HepG2 (cell line): ENCODE measurements around the gene SLC38A3. TPM values are rescaled to one million over a fixed set of nuclear protein-coding genes. Genes with fewer than 3 reads are reported as not detected.

Source experiments
- DZIP1 ChIP-seq: sonication (generic); formaldehyde crosslinking; IDR thresholded peaks from 2 replicates; pipeline ENCODE4 v1.5.0; 2020; ENCODE audit warnings: mild to moderate bottlenecking, missing genetic modification reagents
- GZF1 ChIP-seq: sonication (generic); formaldehyde crosslinking; IDR thresholded peaks from 2 replicates; pipeline ENCODE4 v1.5.1; 2020; ENCODE audit warnings: mild to moderate bottlenecking, missing genetic modification reagents
- HNRNPL ChIP-seq: fragments of 200-400 bp; formaldehyde crosslinking; IDR thresholded peaks from 2 replicates; pipeline ENCODE4 v1.6.1; 2017; ENCODE audit warnings: mild to moderate bottlenecking, low read depth, low read length
- NR2F6 ChIP-seq, 2 experiments: IDR thresholded peaks; 2 replicates each; pipeline ENCODE4 v1.6.1; 2016; ENCODE audit warnings: antibody characterized with exemption in 1 of 2, mild to moderate bottlenecking in 1 of 2
- PATZ1 ChIP-seq: sonication (generic); formaldehyde crosslinking; IDR thresholded peaks from 2 replicates; pipeline ENCODE4 v1.4.0; 2020; ENCODE audit warnings: missing genetic modification reagents
- PAXIP1 ChIP-seq: sonication (generic); formaldehyde crosslinking; conservative IDR thresholded peaks from 2 replicates; pipeline ENCODE4 v1.4.0; 2020; ENCODE audit warnings: mild to moderate bottlenecking, missing genetic modification reagents, moderate library complexity
- POLR2AphosphoS5 ChIP-seq: IDR thresholded peaks from 2 replicates; pipeline ENCODE4 v1.6.1; 2012; ENCODE audit warnings: low read depth, low read length
- RARA ChIP-seq: IDR thresholded peaks from 2 replicates; pipeline ENCODE4 v1.6.1; 2016; ENCODE audit warnings: missing genetic modification reagents, missing compliant biosample characterization
- RXRA ChIP-seq: sonication (generic); formaldehyde crosslinking; IDR thresholded peaks from 2 replicates; pipeline ENCODE4 v1.5.1; 2020; ENCODE audit warnings: missing genetic modification reagents
- SIX4 ChIP-seq: sonication (generic); formaldehyde crosslinking; IDR thresholded peaks from 2 replicates; pipeline ENCODE4 v1.4.0; 2020; ENCODE audit warnings: missing genetic modification reagents
- ZBTB20 ChIP-seq: sonication (generic); formaldehyde crosslinking; IDR thresholded peaks from 2 replicates; pipeline ENCODE4 v1.8.1; 2023; ENCODE audit warnings: missing genetic modification reagents, low read depth, mild to moderate bottlenecking, borderline replicate concordance
- ZMYM2 ChIP-seq: sonication (generic); formaldehyde crosslinking; IDR thresholded peaks from 2 replicates; pipeline ENCODE4 v1.8.0; 2022; ENCODE audit warnings: mild to moderate bottlenecking, missing genetic modification reagents
- ZNF142 ChIP-seq: sonication (generic); formaldehyde crosslinking; IDR thresholded peaks from 2 replicates; pipeline ENCODE4 v1.4.0; 2020; ENCODE audit warnings: missing genetic modification reagents
- ZNF766 ChIP-seq: sonication (generic); formaldehyde crosslinking; IDR thresholded peaks from 2 replicates; pipeline ENCODE4 v1.5.0; 2020; ENCODE audit warnings: missing genetic modification reagents, borderline replicate concordance
- polyA plus RNA-seq, 8 experiments: library from polyadenylated mRNA; depleted of rRNA in 3 of 8; stranded (reverse) in 7 of 8; unstranded in 1 of 8; fragments of >200 nt; fragmentation: Illumina TruSeq in 4 of 8; extraction: Trizol in 4 of 8; gene quantifications; 2 replicates each; pipeline versions ENCODE4 v1.2.1 to v1.2.3, GENCODE V29; 2011 to 2016; ENCODE audit warnings: low read depth in 4 of 8, missing spikeins in 1 of 8, mixed read lengths in 1 of 8; ENCODE audit not compliant: insufficient read depth in 1 of 8
- total RNA-seq, 5 experiments: library from RNA; depleted of rRNA; stranded (reverse); fragments of >200 nt; fragmentation: Illumina TruSeq; extraction: Trizol; gene quantifications; 2 replicates each; pipeline ENCODE4 v1.2.3, GENCODE V29; 2016; ENCODE audit warnings: low read depth in 1 of 5

The SLC38A3 gene
- total and polyA plus RNA-seq, 2 of the 13 experiments (the other 11 are each of a cell fraction or from before 2014, with no cell fraction given), result 29.8 to 164 TPM

GRCh38 chr3:50263478-50264382, 58.7 kb downstream of the SLC38A3 start (continued):
- TF ChIP-seq ZMYM2 (CRISPR knock-in tag) (peak; percentile 87), PAXIP1 (peak; percentile 43; the same call in 1 of the 2 replicates), POLR2AphosphoS5 (no peak; the same call in 1 of the 2 replicates), RARA (CRISPR knock-in tag) (peak; percentile 54), NR2F6 (IDR thresholded peaks at IDR 0.05) (peak; percentile 90), NR2F6 (CRISPR knock-in tag; IDR thresholded peaks at IDR 0.05) (peak; percentile 80), DZIP1 (CRISPR knock-in tag) (no peak), ZBTB20 (CRISPR knock-in tag) (no peak), SIX4 (no peak), RXRA (CRISPR knock-in tag) (peak; percentile 14; the same call in 1 of the 2 replicates), GZF1 (CRISPR knock-in tag) (no peak), HNRNPL (0 out of 2 replicates have a peak, but pooled peaks have one; percentile 42), ZNF766 (CRISPR knock-in tag) (no peak), ZNF142 (CRISPR knock-in tag) (no peak), PATZ1 (CRISPR knock-in tag) (peak; percentile 75)
